MG63 (cell line): ENCODE results near the gene NPTN. TPM values are rescaled to one million over a fixed set of nuclear protein-coding genes. Genes with fewer than 3 reads are reported as not detected.
"Not testable (repeated sequence)": the region's sequence is repeated elsewhere in the genome, so short reads cannot be mapped to it uniquely, and the experiment has no call there.

Experiments
- DNase-seq: peaks from one replicate; pipeline ENCODE4 v3.0.0-alpha.2; 2020
- H3K27me3 ChIP-seq: fragments of 250-450 bp; sonication (Bioruptor Pico); 2 replicates; pipeline ENCODE4 v1.5.1; 2020; ENCODE audit warnings: mild to moderate bottlenecking, moderate library complexity
- H3K36me3 ChIP-seq: fragments of 250-450 bp; sonication (Bioruptor Pico); 2 replicates; pipeline ENCODE4 v1.5.1; 2020; ENCODE audit warnings: mild to moderate bottlenecking, moderate library complexity
- H3K4me3 ChIP-seq: fragments of 250-450 bp; sonication (Bioruptor Pico); 2 replicates; pipeline ENCODE4 v1.5.1; 2020; ENCODE audit warnings: mild to moderate bottlenecking, moderate library complexity
- H3K9me3 ChIP-seq: fragments of 250-450 bp; sonication (Bioruptor Pico); 2 replicates; pipeline ENCODE4 v1.5.1; 2020; ENCODE audit warnings: mild to moderate bottlenecking, moderate library complexity
- total RNA-seq: library from RNA; depleted of rRNA; stranded (reverse); fragments of >200 nt; shearing (Covaris generic); gene quantifications from 2 replicates; pipeline ENCODE4 v1.2.3, GENCODE V29; 2014; ENCODE audit warnings: low replicate concordance

The NPTN gene
- total RNA-seq, 1 experiment from 2014 or later = 224 TPM

DNA sequence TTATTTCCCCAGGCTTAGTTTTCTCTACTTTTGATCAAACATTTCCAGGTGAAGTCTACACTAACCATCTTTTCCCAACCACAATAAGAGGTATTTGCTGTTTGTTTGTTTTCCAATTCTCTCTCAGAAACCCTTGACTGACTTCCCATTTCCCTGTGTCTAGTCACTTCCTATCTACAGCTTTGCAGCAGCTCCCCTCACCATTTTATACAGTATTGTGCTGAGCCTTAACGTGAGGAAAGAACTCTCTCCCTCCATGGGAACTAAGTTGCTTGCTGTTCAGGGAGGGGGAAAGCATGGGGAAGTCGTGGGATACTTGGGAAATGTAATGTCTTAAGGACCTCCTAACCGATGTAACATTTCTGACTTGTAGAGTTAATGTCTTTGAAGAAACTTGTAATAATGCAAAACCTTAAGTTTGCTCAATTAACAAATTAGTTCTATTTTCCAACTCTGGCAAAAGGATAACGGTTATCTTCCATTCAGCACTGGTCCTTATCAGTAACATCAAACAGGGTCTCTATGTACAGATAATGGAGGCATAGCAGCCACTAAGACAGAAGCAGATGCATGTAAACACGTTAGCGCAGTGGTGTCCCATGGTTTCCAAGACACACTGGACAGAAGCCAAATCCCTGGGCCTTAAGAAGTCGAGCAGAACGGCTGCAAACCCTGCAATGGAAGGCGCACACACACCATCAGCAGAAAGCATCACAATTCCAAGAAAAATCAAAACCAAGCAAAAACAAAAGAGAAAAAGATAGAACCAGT lies 39.7 kb downstream of the NPTN start:
- Histone ChIP-seq H3K9me3 (no peaks in the 10 kb centered on the region), H3K27me3 (no peaks in the 10 kb centered on the region), H3K4me3 (no peak overlapping the region), H3K36me3 (peaks cover 31% of the 10 kb centered on the region)
- no peak for DNase-seq

DNA sequence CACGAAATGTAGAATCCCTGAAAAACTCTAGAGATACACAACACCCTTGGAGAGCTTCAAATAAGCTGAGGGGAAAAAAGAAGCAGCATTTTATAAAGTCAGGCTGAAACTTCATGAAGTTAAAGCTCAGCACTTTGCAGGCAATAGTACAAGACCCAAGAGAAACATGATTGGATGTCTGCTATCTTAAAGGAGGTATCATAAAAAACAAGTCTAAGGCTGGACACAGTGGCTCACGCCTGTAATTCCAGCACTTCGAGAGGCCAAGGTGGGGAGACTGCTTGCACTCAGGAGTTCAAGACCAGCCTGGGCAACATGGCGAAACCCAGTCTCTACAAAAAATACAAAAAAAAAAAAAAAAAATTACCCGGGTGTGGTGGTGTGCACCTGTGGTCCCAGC lies 42.9 kb downstream of the NPTN start:
- no peak overlapping the region for H3K4me3 ChIP-seq
- no peak for DNase-seq
- no peaks in the 10 kb centered on the region for H3K9me3 ChIP-seq
- no peaks in the 10 kb centered on the region for H3K27me3 ChIP-seq
- peaks cover 55% of the 10 kb centered on the region for H3K36me3 ChIP-seq

DNA sequence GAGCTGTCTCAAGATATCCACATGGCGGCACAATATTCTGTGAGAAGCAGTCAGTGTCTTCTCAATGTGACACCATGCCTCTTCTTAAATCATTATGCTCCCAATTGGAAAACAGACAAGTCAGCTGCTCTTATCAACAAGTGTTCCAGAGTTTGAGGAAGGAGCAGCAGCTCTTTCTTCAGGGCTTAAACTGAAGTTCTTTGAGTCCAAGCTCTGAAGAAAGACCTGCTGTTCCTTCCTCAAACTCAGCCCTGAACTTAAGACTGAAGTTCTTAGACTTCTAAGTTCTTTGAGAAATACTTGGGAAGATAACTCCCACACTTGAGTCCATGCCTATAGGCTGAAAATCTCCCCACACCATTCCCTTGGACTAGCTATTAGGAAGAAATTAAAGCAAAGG lies 43.4 kb downstream of the NPTN start:
- H3K4me3 ChIP-seq = no peak overlapping the region
- H3K36me3 ChIP-seq = peaks cover 56% of the 10 kb centered on the region
- no peak for DNase-seq
- no peaks in the 10 kb centered on the region for H3K9me3 ChIP-seq
- H3K27me3 ChIP-seq = no peaks in the 10 kb centered on the region

GRCh38 chr15:73585871-73586654 lies 47.1 kb downstream of the NPTN start:
- Histone ChIP-seq H3K4me3 (no peak overlapping the region), H3K36me3 (peaks cover 69% of the 10 kb centered on the region), H3K27me3 (no peaks in the 10 kb centered on the region), H3K9me3 (no peaks in the 10 kb centered on the region)
- no peak for DNase-seq

- Histone ChIP-seq H3K4me3 (no peak overlapping the region), H3K36me3 (peaks cover 67% of the 10 kb centered on the region), H3K9me3 (no peaks in the 10 kb centered on the region), H3K27me3 (no peaks in the 10 kb centered on the region)
- no peak for DNase-seq
These were observed 48.3 kb downstream of the NPTN start for GRCh38 chr15:73584699-73585420.

DNA sequence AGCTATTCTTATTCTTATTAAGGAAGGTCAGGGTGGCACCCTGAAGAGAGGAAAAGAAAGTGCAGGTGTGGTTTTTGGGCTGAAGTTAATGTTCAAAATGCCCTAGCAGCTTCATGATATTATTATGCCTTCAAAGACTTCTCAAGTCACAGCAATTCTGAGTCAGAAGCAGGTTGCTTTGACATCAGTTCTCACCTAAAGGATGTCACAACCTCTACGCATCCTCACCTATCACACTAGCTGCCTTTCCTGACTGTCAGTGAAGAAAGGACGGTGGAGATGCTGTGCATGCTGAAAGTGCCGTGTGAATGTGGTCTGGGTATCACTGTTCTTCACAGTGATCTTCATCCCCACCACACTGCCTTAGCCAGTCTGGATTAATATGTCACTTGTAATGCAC lies 49.6 kb downstream of the NPTN start:
- H3K36me3 ChIP-seq = peaks cover 56% of the 10 kb centered on the region
- no peak overlapping the region for H3K4me3 ChIP-seq
- DNase-seq = no peak
- no peaks in the 10 kb centered on the region for H3K9me3 ChIP-seq
- H3K27me3 ChIP-seq = no peaks in the 10 kb centered on the region

- Histone ChIP-seq H3K4me3 (no peak overlapping the region), H3K36me3 (peaks cover 55% of the 10 kb centered on the region), H3K27me3 (no peaks in the 10 kb centered on the region), H3K9me3 (no peaks in the 10 kb centered on the region)
- DNase-seq = no peak
These were observed 50.3 kb downstream of the NPTN start for GRCh38 chr15:73582851-73583379.

DNA sequence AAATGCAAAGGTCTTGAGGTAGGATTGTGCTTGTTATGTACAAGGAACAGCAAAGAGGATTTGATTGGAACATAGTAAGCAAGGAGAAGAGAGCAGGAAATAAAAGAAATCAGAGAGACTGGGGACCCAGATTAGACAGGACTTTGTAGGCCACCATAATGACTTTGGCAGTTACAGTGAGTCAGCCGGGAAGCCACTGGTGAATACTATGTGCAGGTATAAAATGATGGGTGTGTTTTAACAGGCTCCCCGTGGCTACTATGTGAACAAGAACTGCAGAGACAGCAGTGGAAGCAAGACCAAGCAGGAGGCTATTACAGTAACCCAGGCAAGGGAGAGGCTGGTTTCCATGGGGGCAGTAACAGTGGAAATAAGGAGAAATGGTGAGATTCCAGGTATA lies 55.2 kb downstream of the NPTN start:
- Histone ChIP-seq H3K36me3 (peaks cover 62% of the 10 kb centered on the region), H3K27me3 (no peaks in the 10 kb centered on the region), H3K9me3 (no peaks in the 10 kb centered on the region), H3K4me3 (no peak overlapping the region)
- no peak for DNase-seq

DNA sequence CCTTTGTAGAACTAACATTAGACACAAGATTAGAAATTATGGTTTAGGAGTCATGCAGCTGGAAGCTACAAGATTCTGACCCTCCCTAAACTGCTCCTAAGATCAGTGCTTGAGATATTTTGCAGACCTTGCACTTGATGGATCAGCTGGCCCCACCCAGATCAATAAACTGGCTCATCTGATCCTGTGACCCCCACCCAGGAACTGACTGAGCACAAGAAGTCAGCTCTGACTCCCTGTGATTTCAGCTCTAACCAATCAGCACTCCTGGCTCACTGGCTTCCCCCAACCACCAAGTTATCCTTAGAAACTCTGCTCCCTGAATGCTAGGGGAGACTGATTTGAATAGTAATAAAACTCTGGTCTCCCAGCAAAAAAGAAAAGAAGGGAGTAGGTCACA lies 55.6 kb downstream of the NPTN start:
- H3K4me3 ChIP-seq, H3K9me3 ChIP-seq, DNase-seq, H3K27me3 ChIP-seq: not testable (repeated sequence)
- H3K36me3 ChIP-seq = peaks cover 60% of the 10 kb centered on the region

DNA sequence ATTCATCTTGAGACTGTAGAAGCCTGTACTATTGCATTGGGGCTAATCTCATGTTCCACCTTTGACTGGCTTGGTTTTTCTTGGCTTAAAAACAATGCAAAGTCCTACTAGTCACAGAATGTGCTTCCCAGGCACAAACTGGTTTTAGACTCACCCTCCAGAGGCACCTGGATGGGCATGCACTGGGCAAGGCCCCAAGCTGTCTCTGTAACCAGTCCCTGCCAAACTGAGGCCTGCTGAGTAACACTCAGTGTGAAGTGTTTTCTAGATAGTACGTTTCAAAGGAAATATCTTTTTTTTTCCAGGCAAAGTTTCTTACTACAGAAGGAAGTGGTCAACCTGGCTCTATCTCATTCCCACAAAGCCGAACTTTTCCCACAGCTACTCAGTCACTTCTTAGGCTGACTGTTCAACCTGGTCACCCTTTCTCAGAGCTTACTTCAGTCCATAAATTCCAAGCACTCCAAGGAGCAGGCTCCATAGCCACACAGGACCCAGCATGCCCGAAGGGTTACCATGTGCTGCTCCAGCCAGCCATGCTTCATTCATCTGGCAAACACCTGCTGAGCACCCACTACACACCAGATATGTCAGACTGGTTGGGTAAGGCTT lies 57.4 kb downstream of the NPTN start:
- H3K27me3 ChIP-seq = no peaks in the 10 kb centered on the region
- H3K4me3 ChIP-seq = no peak overlapping the region
- DNase-seq = peak; percentile 16
- H3K9me3 ChIP-seq = no peaks in the 10 kb centered on the region
- H3K36me3 ChIP-seq = peaks cover 65% of the 10 kb centered on the region

GRCh38 chr15:73573572-73573971 lies 59.6 kb downstream of the NPTN start:
- Histone ChIP-seq H3K9me3 (no peaks in the 10 kb centered on the region), H3K4me3 (no peak overlapping the region), H3K27me3 (no peaks in the 10 kb centered on the region), H3K36me3 (peaks cover 80% of the 10 kb centered on the region)
- no peak for DNase-seq

- H3K36me3 ChIP-seq = peaks cover 83% of the 10 kb centered on the region
- H3K9me3 ChIP-seq = no peaks in the 10 kb centered on the region
- DNase-seq = no peak
- no peaks in the 10 kb centered on the region for H3K27me3 ChIP-seq
- H3K4me3 ChIP-seq = no peak overlapping the region
These were observed 60.2 kb downstream of the NPTN start for GRCh38 chr15:73573037-73573436.

GRCh38 chr15:73572296-73572695 lies 60.9 kb downstream of the NPTN start:
- no peaks in the 10 kb centered on the region for H3K27me3 ChIP-seq
- peaks cover 80% of the 10 kb centered on the region for H3K36me3 ChIP-seq
- no peak overlapping the region for H3K4me3 ChIP-seq
- no peak for DNase-seq
- H3K9me3 ChIP-seq = no peaks in the 10 kb centered on the region

DNA sequence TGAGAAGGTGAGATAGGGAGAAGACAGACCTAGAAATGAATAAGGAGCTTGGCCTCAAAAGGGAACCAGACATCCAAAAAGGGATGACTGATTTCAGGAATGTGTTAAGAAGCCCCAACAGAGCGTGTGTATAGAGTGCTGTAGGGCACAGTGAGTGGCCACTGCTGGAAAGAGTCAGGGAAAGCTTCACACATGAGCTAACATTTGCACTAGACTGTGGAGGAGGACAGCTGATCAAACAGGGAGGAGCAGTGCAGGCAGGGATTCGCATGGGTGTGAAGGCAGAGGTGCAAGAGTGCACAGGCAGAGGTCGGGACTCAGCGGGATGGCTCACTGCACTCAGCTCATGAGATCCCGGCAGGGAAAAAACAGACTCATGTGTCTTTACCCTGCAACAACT lies 61.8 kb downstream of the NPTN start:
- Histone ChIP-seq H3K27me3 (no peaks in the 10 kb centered on the region), H3K9me3 (no peaks in the 10 kb centered on the region), H3K4me3 (no peak overlapping the region), H3K36me3 (peaks cover 70% of the 10 kb centered on the region)
- no peak for DNase-seq

DNA sequence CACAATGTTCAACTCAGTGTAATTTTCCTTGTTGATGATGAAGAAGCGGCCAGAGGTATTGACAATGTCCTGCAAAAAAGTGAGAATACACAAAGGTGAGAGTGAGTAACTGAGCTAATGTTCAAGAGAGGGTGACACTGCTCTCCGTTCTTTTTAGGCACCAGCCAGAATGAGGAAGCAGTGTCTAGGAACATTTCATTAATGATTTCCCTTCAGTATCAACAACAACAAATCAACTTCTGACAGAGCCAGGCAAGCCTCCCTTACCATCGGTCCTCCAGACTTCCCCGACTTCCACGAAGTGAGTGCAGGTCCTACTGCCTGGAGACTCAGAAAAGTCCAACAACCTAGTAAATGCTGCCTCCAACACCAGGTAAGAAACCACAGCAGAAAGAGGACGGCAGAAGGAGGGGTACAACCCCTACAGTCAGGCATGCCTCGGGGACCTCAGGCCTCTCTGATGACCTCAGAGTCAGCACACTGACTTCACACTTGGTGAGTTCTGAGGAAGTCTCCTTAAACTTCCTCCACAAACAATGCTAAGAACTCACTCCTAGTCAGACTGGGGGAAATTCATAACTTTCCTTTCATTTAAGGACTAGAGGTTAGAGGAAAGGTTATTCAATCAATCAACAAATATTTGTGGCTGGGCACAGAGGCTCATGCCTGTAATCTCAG lies 62.7 kb downstream of the NPTN start:
- Histone ChIP-seq H3K4me3 (no peak overlapping the region), H3K27me3 (no peaks in the 10 kb centered on the region), H3K36me3 (peaks cover 63% of the 10 kb centered on the region), H3K9me3 (no peaks in the 10 kb centered on the region)
- DNase-seq = no peak

GRCh38 chr15:73569361-73569760 lies 63.8 kb downstream of the NPTN start:
- no peak overlapping the region for H3K4me3 ChIP-seq
- no peak for DNase-seq
- no peaks in the 10 kb centered on the region for H3K9me3 ChIP-seq
- H3K36me3 ChIP-seq = peaks cover 56% of the 10 kb centered on the region
- no peaks in the 10 kb centered on the region for H3K27me3 ChIP-seq
